Breast epithelium (tissue), 4 donors: Measurements from ENCODE around the gene SPACA4. TPM values are rescaled to one million over a fixed set of nuclear protein-coding genes. Genes with fewer than 3 reads are reported as not detected.
A peak's percentile ranks its signal among the peaks of the same experiment; 100 is the strongest.

ENCODE experiments used
- DNase-seq, 2 donors: peaks; one replicate each; pipeline ENCODE4 v3.0.0-alpha.2; 2019; ENCODE audit warnings: low spot score in 2 of 2
- H3K27ac ChIP-seq, 2 donors: fragments of 200-600 bp; sonication (generic) in 1 of 2; one replicate each; pipeline ENCODE4 v1.5.1; 2016 to 2019; ENCODE audit warnings: mild to moderate bottlenecking in 1 of 2
- H3K27me3 ChIP-seq, 2 donors: fragments of 200-600 bp; sonication (generic) in 1 of 2; one replicate each; pipeline versions ENCODE4 v1.5.1 to v1.6.0; 2017 to 2019; ENCODE audit warnings: control low read depth in 1 of 2, mild to moderate bottlenecking in 1 of 2
- H3K36me3 ChIP-seq: fragments of 200-600 bp; one replicate; pipeline ENCODE4 v1.5.1; 2019
- H3K4me1 ChIP-seq, 2 donors: fragments of 200-600 bp; sonication (generic); one replicate each; pipeline ENCODE4 v1.5.1; 2016 to 2019; ENCODE audit warnings: control low read depth in 1 of 2
- H3K4me3 ChIP-seq, 3 donors: fragments of 200-600 bp; sonication (generic); 1 replicate in 2 of 3; 2 replicates in 1 of 3; pipeline ENCODE4 v1.5.1; 2016 to 2019; ENCODE audit warnings: mild to moderate bottlenecking in 3 of 3, moderate library complexity in 2 of 3
- H3K9me3 ChIP-seq, 2 donors: fragments of 200-600 bp; sonication (generic) in 1 of 2; one replicate each; pipeline ENCODE4 v1.5.1; 2016 to 2019; ENCODE audit warnings: control low read depth in 1 of 2
- POLR2A ChIP-seq: fragments of 450-650 bp; IDR thresholded peaks from one replicate; pipeline ENCODE4 v1.6.1; 2016; ENCODE audit warnings: antibody characterized with exemption, mild to moderate bottlenecking, moderate library complexity
- POLR2AphosphoS5 ChIP-seq, 3 donors: sonication (generic); formaldehyde crosslinking; IDR thresholded peaks; one replicate each; pipeline ENCODE4 v1.6.1; 2017; ENCODE audit warnings: antibody characterized with exemption in 3 of 3
- intact Hi-C: fragments of 100-400 bp; cut with DNase I; formaldehyde crosslinking; loops from one replicate; pipeline ENCODE4 v1.15.1; 2023; ENCODE audit warnings: low total_unique reads
- total RNA-seq, 3 donors: library from RNA; depleted of rRNA; stranded (reverse); fragments of >200 nt; gene quantifications; one replicate each; pipeline ENCODE4 v1.1.0, GENCODE V29; 2016
- TF ChIP-seq, protein P1 (sequence below), 3 donors: fragments of 450-650 bp; IDR thresholded peaks; one replicate each; pipeline ENCODE4 v1.5.1; 2016 to 2017; ENCODE audit warnings: antibody characterized with exemption in 3 of 3, mild to moderate bottlenecking in 3 of 3, moderate library complexity in 3 of 3

The SPACA4 gene
- total RNA-seq, 3 donors from 2014 or later = not detected

DNA sequence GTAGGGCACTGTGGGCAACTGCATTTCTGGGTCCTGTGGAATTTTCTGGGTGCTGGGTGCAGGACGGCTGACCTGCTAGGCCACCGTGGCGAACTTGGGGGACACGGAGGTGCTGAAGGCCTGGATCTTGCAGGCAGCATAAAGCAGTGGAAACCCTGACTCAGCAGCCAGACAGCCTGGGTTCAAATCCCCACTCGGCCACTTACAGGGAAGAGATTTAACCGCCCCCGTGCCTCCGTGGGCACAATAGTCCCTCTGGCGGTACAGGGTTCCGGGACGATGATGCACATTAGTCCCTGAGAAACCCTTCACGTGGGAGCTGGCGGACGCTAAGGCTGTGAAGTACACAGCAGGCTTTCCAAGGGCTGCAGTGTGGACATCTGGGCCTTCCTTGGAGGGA is 5.3 kb downstream of the SPACA4 start:
- DNase-seq = no peak
- Histone ChIP-seq H3K36me3 (no peaks in the 10 kb centered on the region), H3K27me3 (no peaks in the 10 kb centered on the region), H3K9me3 (no peaks in the 10 kb centered on the region), H3K4me1 (peaks cover 4 to 13% of the 10 kb centered on the region in 2 donors), H3K4me3 (no peak overlapping the region), H3K27ac (no peak overlapping the region)
- intact Hi-C loops = no loop called here
- no peak for TF ChIP-seq POLR2AphosphoS5 (IDR thresholded peaks at IDR 0.05)

DNA sequence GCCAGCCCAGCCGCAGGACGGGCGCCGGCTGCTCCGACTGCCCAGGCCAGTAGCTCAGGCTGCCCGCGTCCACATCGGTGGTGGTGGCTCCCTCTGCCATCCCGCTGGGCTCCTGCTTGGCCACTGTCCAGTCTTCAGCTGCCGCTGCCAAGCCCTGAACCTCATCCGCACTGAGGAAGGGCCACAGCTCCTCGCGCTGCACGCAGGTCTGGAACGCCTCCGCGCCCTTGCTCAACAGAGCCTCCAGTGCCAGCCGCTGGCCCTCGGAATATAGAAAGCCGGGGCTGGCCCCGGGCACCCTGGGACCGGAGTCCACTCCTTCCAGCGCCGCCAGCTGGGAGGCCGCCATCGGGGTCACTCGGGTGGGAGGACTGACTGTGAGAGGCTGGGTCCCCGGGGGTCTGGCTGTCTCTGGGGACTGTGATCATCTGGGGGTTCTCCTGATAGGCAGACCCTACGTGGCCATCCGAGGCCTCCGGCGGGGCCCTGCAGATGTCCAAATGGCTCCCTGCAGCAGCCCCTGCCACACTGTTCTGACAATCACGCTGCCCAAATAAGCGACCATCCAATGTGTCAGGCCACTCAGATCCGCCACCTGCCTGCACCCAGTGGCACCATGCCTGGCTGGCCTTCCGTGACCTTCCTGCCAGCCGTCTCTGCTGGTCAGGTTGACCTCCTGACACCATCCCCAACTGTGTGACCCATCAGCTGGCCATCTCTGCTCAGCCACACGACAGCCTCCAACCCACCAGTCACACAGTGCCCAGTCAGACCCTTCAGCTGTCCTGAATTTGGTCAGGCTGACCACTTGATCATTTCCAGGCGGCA is 6.7 kb downstream of the SPACA4 start:
- Histone ChIP-seq H3K4me1 (peaks cover 4 to 27% of the 10 kb centered on the region in 2 donors), H3K36me3 (no peaks in the 10 kb centered on the region), H3K27me3 (no peaks in the 10 kb centered on the region), H3K9me3 (no peaks in the 10 kb centered on the region), H3K4me3 (peak overlapping the region in 2 of 3 donors; percentile 7 to 33), H3K27ac (peak overlapping the region; percentile 55 to 63)
- intact Hi-C loops = no loop called here
- TF ChIP-seq, protein P1, sequence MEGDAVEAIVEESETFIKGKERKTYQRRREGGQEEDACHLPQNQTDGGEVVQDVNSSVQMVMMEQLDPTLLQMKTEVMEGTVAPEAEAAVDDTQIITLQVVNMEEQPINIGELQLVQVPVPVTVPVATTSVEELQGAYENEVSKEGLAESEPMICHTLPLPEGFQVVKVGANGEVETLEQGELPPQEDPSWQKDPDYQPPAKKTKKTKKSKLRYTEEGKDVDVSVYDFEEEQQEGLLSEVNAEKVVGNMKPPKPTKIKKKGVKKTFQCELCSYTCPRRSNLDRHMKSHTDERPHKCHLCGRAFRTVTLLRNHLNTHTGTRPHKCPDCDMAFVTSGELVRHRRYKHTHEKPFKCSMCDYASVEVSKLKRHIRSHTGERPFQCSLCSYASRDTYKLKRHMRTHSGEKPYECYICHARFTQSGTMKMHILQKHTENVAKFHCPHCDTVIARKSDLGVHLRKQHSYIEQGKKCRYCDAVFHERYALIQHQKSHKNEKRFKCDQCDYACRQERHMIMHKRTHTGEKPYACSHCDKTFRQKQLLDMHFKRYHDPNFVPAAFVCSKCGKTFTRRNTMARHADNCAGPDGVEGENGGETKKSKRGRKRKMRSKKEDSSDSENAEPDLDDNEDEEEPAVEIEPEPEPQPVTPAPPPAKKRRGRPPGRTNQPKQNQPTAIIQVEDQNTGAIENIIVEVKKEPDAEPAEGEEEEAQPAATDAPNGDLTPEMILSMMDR (IDR thresholded peaks at IDR 0.05) = no peak
- TF ChIP-seq POLR2AphosphoS5 (IDR thresholded peaks at IDR 0.05) (no peak), POLR2A (no peak)
- no peak for DNase-seq

DNA sequence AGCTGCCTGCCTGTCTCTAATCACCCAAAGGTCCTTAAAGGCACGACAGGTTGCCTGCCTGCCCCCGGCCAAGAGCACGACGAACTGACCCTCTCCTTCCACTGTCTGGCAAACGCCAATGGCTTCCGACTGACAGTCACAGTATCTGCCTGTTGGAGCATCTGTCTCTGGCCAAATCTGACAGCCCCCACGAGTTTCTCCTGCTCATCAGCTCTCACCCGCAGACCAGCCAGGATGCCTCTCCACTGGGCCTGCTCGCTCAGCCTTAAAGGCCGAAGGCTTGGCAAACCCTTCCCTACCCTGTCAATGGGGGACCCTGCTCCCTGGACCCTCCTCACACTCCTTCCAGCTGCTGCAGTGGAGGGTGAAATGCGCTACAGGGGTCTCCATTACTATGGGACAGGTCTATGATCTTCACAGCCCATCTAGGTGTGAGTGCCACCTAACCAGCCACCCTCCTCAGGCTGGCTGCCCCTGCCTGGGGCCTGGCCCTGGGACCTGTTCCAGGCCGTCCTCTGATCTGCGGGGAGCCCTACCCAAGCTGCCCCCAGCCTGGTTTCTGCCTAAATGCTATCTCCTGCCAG is 7.4 kb downstream of the SPACA4 start:
- no peak for DNase-seq
- Histone ChIP-seq H3K9me3 (no peaks in the 10 kb centered on the region), H3K36me3 (no peaks in the 10 kb centered on the region), H3K27ac (peak overlapping the region; percentile 63 to 93), H3K27me3 (no peaks in the 10 kb centered on the region), H3K4me1 (peaks cover 4 to 27% of the 10 kb centered on the region in 2 donors), H3K4me3 (no peak overlapping the region)
- intact Hi-C loops = no loop called here
- TF ChIP-seq POLR2AphosphoS5 (IDR thresholded peaks at IDR 0.05) = no peak
- TF ChIP-seq, protein P1 (IDR thresholded peaks at IDR 0.05) = no peak
- TF ChIP-seq POLR2A = no peak

DNA sequence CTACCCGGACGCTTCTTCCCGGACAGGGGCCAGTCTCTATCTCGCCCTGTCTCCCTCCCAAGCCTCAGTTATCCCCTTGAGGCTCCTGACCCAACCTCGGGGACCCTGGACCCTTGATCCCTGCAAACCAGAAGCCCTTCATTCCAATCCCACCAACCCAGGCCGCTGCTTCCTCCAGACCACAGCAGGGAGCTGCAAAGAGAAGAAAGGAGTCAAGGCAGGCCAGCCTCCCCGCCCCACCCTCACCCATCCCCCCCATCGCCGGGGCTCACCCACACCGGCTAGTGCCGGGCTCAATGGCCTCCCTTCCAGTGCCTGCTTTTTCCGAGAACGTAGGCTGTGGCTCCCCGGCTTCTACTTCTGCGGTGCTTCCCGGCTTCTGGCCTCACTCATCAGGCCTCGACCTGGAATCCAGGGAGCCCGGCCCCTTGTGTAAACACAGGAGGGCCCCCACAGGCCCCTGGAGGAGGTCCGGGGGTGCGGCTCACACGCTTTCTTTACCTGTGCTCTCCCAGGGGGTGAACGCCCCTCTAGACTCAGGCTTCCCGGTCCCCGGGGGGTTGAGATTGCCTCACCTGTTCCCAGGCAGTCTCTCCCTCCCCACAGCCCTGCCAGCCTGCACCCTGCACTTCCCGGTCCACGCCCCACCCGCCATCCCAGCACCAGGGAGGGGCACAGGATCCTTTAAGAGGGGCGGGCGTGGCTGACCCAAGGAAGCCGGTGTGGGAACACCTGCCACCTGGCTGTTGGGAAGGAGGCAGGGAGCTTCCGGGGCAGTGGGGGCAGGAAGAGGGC is 8.1 kb downstream of the SPACA4 start, which contains the start of gene FAM83E:
TSS of gene FAM83E (minus strand) at position 641 of the 795 bp plus-strand sequence. CDS start 1,704 bp downstream, outside the sequence.
- peak within 1 kb of the TSS; percentile 63 to 93 for H3K27ac ChIP-seq
- peak in 1 of 3 donors; percentile 12 for TF ChIP-seq POLR2AphosphoS5 (IDR thresholded peaks at IDR 0.05)
- TF ChIP-seq, protein P1 (IDR thresholded peaks at IDR 0.05) = no peak
- TF ChIP-seq POLR2A = no peak

DNA sequence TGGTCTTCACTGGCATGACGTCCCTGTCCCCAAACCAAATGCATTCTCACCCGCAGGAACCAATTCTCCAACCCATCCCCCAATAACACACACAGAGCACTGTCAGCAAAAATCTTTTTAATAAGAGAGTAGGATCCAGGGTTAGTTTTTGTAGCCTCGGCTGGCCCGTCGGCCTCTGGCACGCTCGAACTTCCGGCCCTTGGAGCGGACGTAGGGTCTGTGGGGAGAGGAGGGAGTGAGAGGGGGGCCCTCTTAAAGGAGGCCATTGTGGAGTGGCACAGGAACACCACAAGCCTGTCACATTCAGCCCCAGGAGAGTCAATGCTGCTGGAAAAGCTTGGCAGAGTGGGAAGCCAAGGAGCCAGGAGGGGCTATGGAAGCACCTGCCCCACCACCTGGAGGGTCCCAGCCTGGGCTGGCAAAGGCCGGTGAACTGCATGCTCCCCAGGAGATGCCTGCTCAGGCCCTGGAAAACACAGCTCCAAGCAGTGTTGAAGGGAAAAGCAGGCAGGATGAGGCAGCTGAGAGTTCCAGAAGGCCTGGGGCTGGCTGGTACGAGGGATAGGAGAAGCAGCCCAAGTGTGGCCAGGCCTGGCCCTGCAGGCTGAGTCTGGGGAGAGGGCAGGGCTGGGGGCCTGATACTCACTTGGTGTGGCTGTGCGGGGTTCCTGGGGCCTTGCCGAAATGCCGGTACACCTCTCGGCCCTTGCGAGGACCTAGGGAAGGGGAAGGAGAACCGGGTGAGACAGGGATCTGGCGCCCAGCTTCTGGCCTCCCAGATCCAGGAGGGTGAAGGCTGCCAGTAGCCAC is 8.9 kb downstream of the SPACA4 start:
- intact Hi-C loops = no loop called here
- TF ChIP-seq POLR2A = no peak
- TF ChIP-seq POLR2AphosphoS5 (IDR thresholded peaks at IDR 0.05) = no peak
- TF ChIP-seq, protein P1 (IDR thresholded peaks at IDR 0.05) = no peak
- Histone ChIP-seq H3K4me3 (no peak overlapping the region), H3K4me1 (peaks cover 4 to 27% of the 10 kb centered on the region in 2 donors), H3K27ac (peak overlapping the region; percentile 63 to 93), H3K27me3 (no peaks in the 10 kb centered on the region), H3K36me3 (no peaks in the 10 kb centered on the region), H3K9me3 (no peaks in the 10 kb centered on the region)
- no peak for DNase-seq

More for the DNA sequence above, 8.1 kb downstream of the SPACA4 start, which contains the start of gene FAM83E:
- peak within 1 kb of the TSS in 1 of 3 donors; percentile 16 for H3K4me3 ChIP-seq
- no peak for DNase-seq
- intact Hi-C loops = no loop called here
- no peaks in the 10 kb centered on the region for H3K36me3 ChIP-seq
- H3K9me3 ChIP-seq = no peaks in the 10 kb centered on the region
- no peaks in the 10 kb centered on the region for H3K27me3 ChIP-seq
- peaks cover 4 to 27% of the 10 kb centered on the region in 2 donors for H3K4me1 ChIP-seq
